ENCODE measurements around the gene LAMP2. TPM values are rescaled to one million over a fixed set of nuclear protein-coding genes. Genes with fewer than 3 reads are reported as not detected.

Gene LAMP2
- total RNA-seq: 10 to 100 TPM; 21.5 to 32.2 (median 31.5) TPM
- total RNA-seq (2013): 50.1 TPM
- 36.5 to 119 (median 66.0) reads per million in 29 experiments for total RNA-seq

DNA sequence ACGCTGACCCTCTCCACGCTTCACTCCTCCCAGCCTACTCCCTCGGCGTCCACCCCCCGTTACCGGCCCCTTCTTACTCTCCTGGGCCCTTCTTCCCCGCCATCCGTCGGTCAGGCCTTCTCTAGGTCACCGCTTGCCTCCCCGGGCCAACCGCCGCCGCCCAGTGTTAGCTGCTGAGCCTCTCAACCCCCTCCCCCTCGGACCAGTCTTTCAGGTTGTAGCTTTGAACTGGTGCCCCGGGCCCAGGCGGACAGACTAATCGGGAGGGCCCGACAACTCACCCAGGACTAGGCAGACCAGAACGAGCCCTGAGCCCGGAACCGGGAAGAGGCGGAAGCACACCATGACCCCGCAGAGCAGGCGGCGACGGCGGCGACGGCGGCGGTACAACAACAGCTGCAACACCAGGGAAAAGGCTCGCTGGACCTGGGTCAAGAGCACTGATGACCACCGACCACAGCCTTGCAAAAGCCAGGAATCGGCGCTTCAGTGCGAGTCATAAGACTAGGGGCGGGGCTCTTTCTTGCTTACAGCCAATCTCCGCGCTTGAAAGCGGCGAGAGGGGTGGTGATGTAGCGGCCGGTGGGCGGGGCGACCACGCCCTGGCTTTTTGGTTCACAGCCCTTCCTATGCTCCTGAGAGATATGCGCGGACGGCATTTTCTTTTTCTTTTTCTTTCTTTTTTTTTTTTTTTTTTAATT, at the start of gene LAMP2:
LAMP2 (minus strand) TSS at position 472 of the 701 bp plus-strand sequence; CDS start at position 345, 127 bp downstream.
- no peaks in the 10 kb centered on the region for H3K9me3 Mint-ChIP-seq
- ChIA-PET CTCF (interaction anchor here (0.6 to 1.5 kb wide), 3 partner anchors 16 to 599 kb away, joined by 3 to 4 read pairs (median 3); no protein-coding TSS in a partner anchor), POLR2A (interaction anchor here (0.6 kb wide), 2 partner anchors 21 to 156 kb away, joined by 3 to 4 read pairs; no protein-coding TSS in a partner anchor)
- ATAC-seq (replicated peaks in 1 of 4): peak; percentile 97 to 99 (median 98)
- H3K27me3 Mint-ChIP-seq: peaks cover 0 to 11% of the 10 kb centered on the region in 2 donors
- H3K4me1 Mint-ChIP-seq: peaks cover 27 to 41% (median 32%) of the 10 kb centered on the region in 3 donors
- peaks cover 0 to 14% of the 10 kb centered on the region in 2 experiments for H3K4me1 ChIP-seq (ENCODE audit: control insufficient read depth in 1 of 2, extremely low read depth in 1 of 2, insufficient read depth in 2 of 2, low read length in 2 of 2)
- H3K27ac ChIP-seq (ENCODE audit: low read length): peak within 1 kb of the TSS; percentile 63
- peak within 1 kb of the TSS; percentile 56 to 95 for H3K4me3 ChIP-seq (ENCODE audit: control insufficient read depth in 1 of 2, extremely low read depth in 1 of 2, low read length in 1 of 2)
- DNase-seq: peak; percentile 57 to 87 (median 72)
- no peaks in the 10 kb centered on the region for H3K36me3 Mint-ChIP-seq
- peak within 1 kb of the TSS; percentile 91 to 94 (median 92) for H3K4me3 Mint-ChIP-seq
- no peaks in the 10 kb centered on the region for H3K9me3 ChIP-seq
- no peaks in the 10 kb centered on the region for H3K36me3 ChIP-seq (ENCODE audit: control insufficient read depth in 2 of 2, extremely low read depth in 1 of 2, insufficient read depth in 1 of 2, low read length in 1 of 2)
- no peaks in the 10 kb centered on the region for H3K27me3 ChIP-seq (replicated peaks in 1 of 2; ENCODE audit: control insufficient read depth in 2 of 2, extremely low read depth in 1 of 2, insufficient read depth in 2 of 2, low read length in 1 of 2)
- under 1% methylated on average over 36 of the region's 50 CpGs for WGBS (ENCODE audit: insufficient coverage)
- H3K27ac Mint-ChIP-seq: peak within 1 kb of the TSS; percentile 82 to 86

- WGBS (ENCODE audit: insufficient coverage): 100% methylated on average over 2 of the region's 3 CpGs
- peaks cover 0 to 4% (median 0%) of the 10 kb centered on the region in 3 donors for H3K9me3 Mint-ChIP-seq
Observed at GRCh38 chrX:120517936-120518335, 48.8 kb upstream of the LAMP2 start.

GRCh38 chrX:120514236-120514635, 45.1 kb upstream of the LAMP2 start:
- WGBS (ENCODE audit: insufficient coverage): no CpG with 5 or more reads among the region's 1 CpG
- Histone ChIP-seq H3K4me1 (ENCODE audit: control insufficient read depth in 1 of 2, extremely low read depth in 1 of 2, insufficient read depth in 2 of 2, low read length in 2 of 2) (no peaks in the 10 kb centered on the region), H3K27me3 (replicated peaks in 1 of 2; ENCODE audit: control insufficient read depth in 2 of 2, extremely low read depth in 1 of 2, insufficient read depth in 2 of 2, low read length in 1 of 2) (no peaks in the 10 kb centered on the region), H3K27ac (ENCODE audit: low read length) (no peak overlapping the region), H3K4me3 (ENCODE audit: control insufficient read depth in 1 of 2, extremely low read depth in 1 of 2, low read length in 1 of 2) (no peak overlapping the region), H3K36me3 (ENCODE audit: control insufficient read depth in 2 of 2, extremely low read depth in 1 of 2, insufficient read depth in 1 of 2, low read length in 1 of 2) (no peaks in the 10 kb centered on the region), H3K9me3 (no peaks in the 10 kb centered on the region)
- peaks cover 0 to 7% of the 10 kb centered on the region in 2 donors for H3K27me3 Mint-ChIP-seq
- ChIA-PET POLR2A (no interaction called here), CTCF (no interaction called here)
- ATAC-seq (replicated peaks in 1 of 4): no peak
- peaks cover 0 to 4% (median 0%) of the 10 kb centered on the region in 3 donors for H3K4me1 Mint-ChIP-seq
- H3K9me3 Mint-ChIP-seq: no peaks in the 10 kb centered on the region
- peaks cover 5% of the 10 kb centered on the region for H3K36me3 Mint-ChIP-seq
- DNase-seq: peak in 1 of 35 experiments; percentile 3
- H3K27ac Mint-ChIP-seq: no peak overlapping the region
- H3K4me3 Mint-ChIP-seq: no peak overlapping the region

More at GRCh38 chrX:120517936-120518335, 48.8 kb upstream of the LAMP2 start:
- H3K27me3 ChIP-seq (replicated peaks in 1 of 2; ENCODE audit: control insufficient read depth in 2 of 2, extremely low read depth in 1 of 2, insufficient read depth in 2 of 2, low read length in 1 of 2): no peaks in the 10 kb centered on the region
- no peak overlapping the region for H3K27ac Mint-ChIP-seq
- H3K4me3 Mint-ChIP-seq: no peak overlapping the region
- CTCF ChIA-PET: no interaction called here
- H3K4me1 Mint-ChIP-seq: peaks cover 0 to 5% (median 4%) of the 10 kb centered on the region in 3 donors
- no peak for ATAC-seq (replicated peaks in 1 of 4)
- peaks cover 10% of the 10 kb centered on the region for H3K36me3 Mint-ChIP-seq
- no peak overlapping the region for H3K4me3 ChIP-seq (ENCODE audit: control insufficient read depth in 1 of 2, extremely low read depth in 1 of 2, low read length in 1 of 2)
- H3K36me3 ChIP-seq (ENCODE audit: control insufficient read depth in 2 of 2, extremely low read depth in 1 of 2, insufficient read depth in 1 of 2, low read length in 1 of 2): no peaks in the 10 kb centered on the region
- no peak overlapping the region for H3K27ac ChIP-seq (ENCODE audit: low read length)
- POLR2A ChIA-PET: no interaction called here
- H3K27me3 Mint-ChIP-seq: peaks cover 0 to 7% of the 10 kb centered on the region in 2 donors
- no peaks in the 10 kb centered on the region for H3K4me1 ChIP-seq (ENCODE audit: control insufficient read depth in 1 of 2, extremely low read depth in 1 of 2, insufficient read depth in 2 of 2, low read length in 2 of 2)
- no peak for DNase-seq
- H3K9me3 ChIP-seq: no peaks in the 10 kb centered on the region

- Mint-ChIP-seq H3K9me3 (no peaks in the 10 kb centered on the region), H3K27me3 (peaks cover 0 to 7% of the 10 kb centered on the region in 2 donors), H3K4me3 (no peak overlapping the region), H3K4me1 (no peaks in the 10 kb centered on the region), H3K36me3 (peaks cover 2% of the 10 kb centered on the region), H3K27ac (no peak overlapping the region)
- no peak for ATAC-seq (replicated peaks in 1 of 4)
- no peaks in the 10 kb centered on the region for H3K4me1 ChIP-seq (ENCODE audit: control insufficient read depth in 1 of 2, extremely low read depth in 1 of 2, insufficient read depth in 2 of 2, low read length in 2 of 2)
- no peak overlapping the region for H3K4me3 ChIP-seq (ENCODE audit: control insufficient read depth in 1 of 2, extremely low read depth in 1 of 2, low read length in 1 of 2)
- no CpG with 5 or more reads among the region's 2 CpGs for WGBS (ENCODE audit: insufficient coverage)
- ChIA-PET POLR2A (no interaction called here), CTCF (no interaction called here)
- no peak overlapping the region for H3K27ac ChIP-seq (ENCODE audit: low read length)
- H3K36me3 ChIP-seq (ENCODE audit: control insufficient read depth in 2 of 2, extremely low read depth in 1 of 2, insufficient read depth in 1 of 2, low read length in 1 of 2): no peaks in the 10 kb centered on the region
- DNase-seq: no peak
- H3K9me3 ChIP-seq: no peaks in the 10 kb centered on the region
- no peaks in the 10 kb centered on the region for H3K27me3 ChIP-seq (replicated peaks in 1 of 2; ENCODE audit: control insufficient read depth in 2 of 2, extremely low read depth in 1 of 2, insufficient read depth in 2 of 2, low read length in 1 of 2)
Observed at GRCh38 chrX:120512627-120513026, 43.5 kb upstream of the LAMP2 start.

GRCh38 chrX:120512222-120512621, 43.1 kb upstream of the LAMP2 start:
- H3K36me3 ChIP-seq (ENCODE audit: control insufficient read depth in 2 of 2, extremely low read depth in 1 of 2, insufficient read depth in 1 of 2, low read length in 1 of 2): no peaks in the 10 kb centered on the region
- ATAC-seq (replicated peaks in 1 of 4) (no peak), DNase-seq (no peak)
- 100% methylated on average over 1 of the region's 3 CpGs for WGBS (ENCODE audit: insufficient coverage)
- H3K27me3 ChIP-seq (replicated peaks in 1 of 2; ENCODE audit: control insufficient read depth in 2 of 2, extremely low read depth in 1 of 2, insufficient read depth in 2 of 2, low read length in 1 of 2): no peaks in the 10 kb centered on the region
- H3K9me3 ChIP-seq: no peaks in the 10 kb centered on the region
- Mint-ChIP-seq H3K4me1 (no peaks in the 10 kb centered on the region), H3K36me3 (peaks cover 2% of the 10 kb centered on the region), H3K9me3 (no peaks in the 10 kb centered on the region), H3K27ac (no peak overlapping the region), H3K27me3 (peaks cover 0 to 7% of the 10 kb centered on the region in 2 donors), H3K4me3 (no peak overlapping the region)
- no peak overlapping the region for H3K27ac ChIP-seq (ENCODE audit: low read length)
- ChIA-PET POLR2A (no interaction called here), CTCF (no interaction called here)
- no peak overlapping the region for H3K4me3 ChIP-seq (ENCODE audit: control insufficient read depth in 1 of 2, extremely low read depth in 1 of 2, low read length in 1 of 2)
- H3K4me1 ChIP-seq (ENCODE audit: control insufficient read depth in 1 of 2, extremely low read depth in 1 of 2, insufficient read depth in 2 of 2, low read length in 2 of 2): no peaks in the 10 kb centered on the region

DNA sequence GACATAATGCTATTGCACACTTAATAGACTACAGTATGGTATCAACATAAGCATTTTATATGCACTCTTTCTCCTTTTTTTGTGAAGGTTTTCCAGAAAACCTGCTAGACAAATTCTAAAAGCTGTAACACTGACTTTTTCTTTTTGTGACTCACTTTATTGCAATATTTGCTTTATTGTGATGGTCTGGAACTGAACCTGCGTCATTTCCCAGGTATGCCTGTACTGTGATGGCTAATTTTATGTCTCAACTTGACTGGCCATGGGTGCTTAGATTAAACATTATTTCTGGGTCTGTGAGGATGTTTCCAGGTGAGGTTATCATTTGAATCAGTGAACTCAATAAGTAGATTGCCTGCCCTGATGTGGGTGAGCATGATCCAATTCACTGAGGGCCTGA, 35.5 kb upstream of the LAMP2 start:
- no peak overlapping the region for H3K27ac Mint-ChIP-seq
- H3K27ac ChIP-seq (ENCODE audit: low read length): no peak overlapping the region
- no peak overlapping the region for H3K4me3 ChIP-seq (ENCODE audit: control insufficient read depth in 1 of 2, extremely low read depth in 1 of 2, low read length in 1 of 2)
- H3K27me3 ChIP-seq (replicated peaks in 1 of 2; ENCODE audit: control insufficient read depth in 2 of 2, extremely low read depth in 1 of 2, insufficient read depth in 2 of 2, low read length in 1 of 2): no peaks in the 10 kb centered on the region
- DNase-seq (no peak), ATAC-seq (replicated peaks in 1 of 4) (no peak)
- H3K27me3 Mint-ChIP-seq: peaks cover 0 to 7% of the 10 kb centered on the region in 2 donors
- ChIA-PET CTCF (no interaction called here), POLR2A (no interaction called here)
- H3K36me3 ChIP-seq (ENCODE audit: control insufficient read depth in 2 of 2, extremely low read depth in 1 of 2, insufficient read depth in 1 of 2, low read length in 1 of 2): no peaks in the 10 kb centered on the region
- H3K4me1 Mint-ChIP-seq: no peaks in the 10 kb centered on the region
- H3K4me3 Mint-ChIP-seq: no peak overlapping the region
- no peaks in the 10 kb centered on the region for H3K9me3 ChIP-seq
- no peaks in the 10 kb centered on the region for H3K9me3 Mint-ChIP-seq
- no peaks in the 10 kb centered on the region for H3K4me1 ChIP-seq (ENCODE audit: control insufficient read depth in 1 of 2, extremely low read depth in 1 of 2, insufficient read depth in 2 of 2, low read length in 2 of 2)
- no peaks in the 10 kb centered on the region for H3K36me3 Mint-ChIP-seq
- 100% methylated on average over 1 of the region's 1 CpG for WGBS (ENCODE audit: insufficient coverage)

Data from T-cell (primary cell).